Measurements from ENCODE around the gene QRFP.

QRFP gene

GRCh38 chr9:130933114-130934046, 36.8 kb upstream of the QRFP start:
- DNase-seq: no peak

DNA sequence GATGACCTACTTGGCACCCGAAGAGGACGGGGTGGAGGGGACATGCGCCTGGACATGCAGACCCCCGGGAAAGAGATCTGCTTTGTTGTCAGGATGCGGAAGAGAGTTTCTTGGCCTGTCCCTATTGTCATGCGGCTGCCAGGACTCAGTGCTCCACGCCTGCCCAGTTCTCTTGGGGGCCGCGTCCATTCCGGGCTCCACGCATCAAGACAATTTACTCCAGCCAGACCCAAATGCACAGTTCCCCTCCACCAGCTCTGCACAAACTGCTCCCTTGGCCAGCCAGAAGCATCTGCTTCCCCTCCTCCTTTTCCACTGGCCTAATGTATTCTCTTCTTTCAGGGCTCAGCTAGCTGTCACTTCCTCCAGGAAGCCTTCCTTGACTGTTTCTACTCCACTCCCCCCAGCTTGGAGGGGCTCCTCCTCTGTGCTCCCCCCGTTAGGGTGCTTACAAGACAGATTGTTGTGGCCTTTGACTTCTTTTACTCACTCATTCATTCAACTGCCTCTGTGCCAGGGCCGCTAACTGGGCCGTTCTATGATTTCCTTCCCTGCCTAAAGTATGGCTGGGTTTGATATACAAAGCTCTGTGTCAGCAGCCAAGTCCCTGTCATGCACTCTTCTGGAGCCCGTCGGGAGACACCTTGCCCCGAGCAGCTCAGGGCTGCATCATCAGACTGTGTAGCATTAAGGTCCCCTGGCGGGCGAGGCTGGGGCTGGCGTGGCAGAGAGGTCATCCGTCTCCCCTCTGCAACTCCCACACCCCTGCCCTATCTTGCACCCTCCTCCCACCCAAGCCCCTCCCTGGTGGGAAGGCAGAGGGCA, 35.9 kb upstream of the QRFP start:
- no peak for DNase-seq

DNA sequence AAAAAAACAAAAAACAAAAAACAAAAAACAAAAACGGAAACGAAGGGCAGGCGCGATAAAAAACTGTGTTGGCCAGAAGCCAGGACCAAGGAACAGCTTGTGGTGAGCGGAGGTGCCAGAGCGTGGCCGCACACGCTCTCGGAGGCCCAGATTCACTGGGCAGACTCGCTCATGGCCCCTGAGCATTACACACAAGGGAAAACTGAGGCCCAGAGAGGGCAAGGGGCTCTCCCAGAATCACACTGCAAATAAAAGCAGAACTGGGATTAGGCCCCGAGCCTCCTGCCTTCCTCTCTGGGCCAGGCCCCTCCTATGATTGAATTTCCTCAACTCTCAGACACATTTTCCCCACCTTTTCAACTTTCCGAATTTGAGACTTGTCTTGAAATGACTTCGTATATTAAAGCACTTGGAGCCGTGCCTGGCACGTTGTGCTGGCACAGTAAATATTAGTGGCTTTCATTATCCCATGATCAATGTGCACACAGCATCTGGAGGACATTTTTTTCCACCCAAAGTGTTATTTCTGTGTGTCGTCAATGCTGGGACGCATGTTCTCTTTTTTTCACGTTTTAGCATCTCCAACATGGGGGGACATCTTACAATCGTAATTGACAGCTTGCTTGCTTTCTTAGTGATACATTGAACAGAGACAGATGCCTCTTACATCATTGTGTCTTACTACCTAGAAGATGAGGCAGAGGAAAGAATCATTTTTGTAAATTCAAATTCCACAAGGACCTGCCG, 35.1 kb upstream of the QRFP start:
- no peak for DNase-seq

DNA sequence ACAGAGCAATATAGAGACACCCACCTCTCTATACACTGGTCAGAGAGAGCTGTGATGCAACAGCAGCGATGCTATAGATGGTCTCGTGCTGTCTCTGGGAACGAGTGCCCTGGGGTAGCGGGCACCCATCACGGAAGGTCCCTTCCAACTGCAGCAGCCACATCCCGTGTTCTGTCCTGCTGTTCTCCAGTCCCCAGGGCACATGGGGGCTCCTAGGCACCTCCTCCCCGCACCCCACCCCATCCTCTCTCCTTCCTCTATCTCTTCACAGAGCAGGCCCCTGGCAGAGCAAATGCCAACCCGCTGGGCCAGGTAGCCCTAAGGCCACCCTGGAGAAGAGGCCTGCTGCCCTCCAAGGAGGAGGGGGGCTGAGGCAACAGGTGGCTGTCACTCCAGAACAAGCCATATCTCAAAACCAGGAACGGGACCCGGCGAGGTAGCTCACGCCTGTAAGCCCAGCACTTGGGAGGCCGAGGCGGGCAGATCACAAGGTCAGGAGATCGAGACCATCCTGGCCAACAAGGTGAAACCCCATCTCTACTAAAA, 34.3 kb upstream of the QRFP start:
- DNase-seq: no peak

- DNase-seq: no peak
Observed at GRCh38 chr9:130930132-130930803, 33.7 kb upstream of the QRFP start.

- DNase-seq: no peak
Observed at GRCh38 chr9:130929571-130930038, 33.0 kb upstream of the QRFP start.

DNA sequence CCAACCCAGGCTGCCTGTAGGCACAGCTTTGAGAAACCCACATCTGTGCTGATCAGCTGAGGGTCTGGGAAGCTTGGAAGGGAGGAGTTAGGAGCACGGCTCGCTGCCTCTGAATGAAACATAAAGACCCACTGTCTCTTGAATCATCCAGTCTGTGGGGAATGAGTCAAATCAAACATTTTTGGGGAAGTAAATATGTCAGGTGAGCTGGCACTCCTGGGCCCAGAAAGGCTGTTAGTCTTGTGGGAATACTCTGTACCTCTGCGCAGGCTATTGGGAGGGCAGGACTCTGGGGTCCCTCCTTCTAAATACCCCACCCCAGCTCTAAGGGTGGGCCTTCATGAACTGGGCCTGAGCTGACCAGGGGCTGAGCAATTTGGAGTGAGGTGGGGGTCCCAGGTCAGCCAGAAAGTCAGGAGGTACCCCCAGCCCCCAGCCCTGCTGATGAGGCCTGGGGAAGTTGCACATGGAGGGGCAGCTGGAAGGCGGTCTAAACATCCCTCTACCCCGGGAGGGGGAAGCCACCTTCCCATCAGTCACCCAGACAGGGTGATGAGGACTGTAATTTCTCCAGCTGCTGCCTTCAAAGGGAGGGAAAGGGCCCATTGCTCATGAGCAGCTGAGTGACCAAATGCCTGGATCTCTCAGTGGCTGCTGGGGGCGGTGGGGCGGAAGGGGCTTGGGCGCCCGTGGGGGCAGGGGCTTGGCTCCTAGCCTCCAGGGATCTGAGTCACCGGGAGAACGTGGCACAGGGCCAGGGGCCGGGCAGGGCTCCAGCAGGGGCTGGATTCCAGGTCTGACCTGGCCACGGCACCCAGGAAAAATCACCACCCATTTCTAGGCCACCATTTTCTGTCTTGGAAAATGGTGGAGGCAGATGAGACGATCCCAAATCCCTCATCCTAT, 31.6 kb upstream of the QRFP start:
- DNase-seq: no peak

DNA sequence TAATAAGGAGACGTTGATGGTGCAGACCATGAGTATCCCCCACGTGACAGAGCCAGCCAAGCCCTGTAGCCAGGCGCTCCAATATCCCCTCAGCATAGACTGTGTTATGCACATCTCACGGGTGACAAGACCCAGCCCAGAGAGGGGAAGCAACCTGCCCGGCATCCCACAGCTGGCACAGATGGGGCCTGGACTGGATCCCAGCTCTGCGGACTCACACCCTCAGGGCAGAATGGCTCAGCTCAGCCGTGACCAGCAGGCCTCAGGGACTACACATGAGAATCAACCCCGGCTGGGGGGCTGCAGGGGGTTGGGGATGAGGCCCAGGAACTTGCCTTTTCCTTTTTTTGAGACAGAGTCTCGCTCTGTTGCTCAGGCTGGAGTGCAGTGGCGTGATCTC, 30.7 kb upstream of the QRFP start:
- DNase-seq: no peak

GRCh38 chr9:130925050-130925678, 28.6 kb upstream of the QRFP start:
- DNase-seq: no peak

DNA sequence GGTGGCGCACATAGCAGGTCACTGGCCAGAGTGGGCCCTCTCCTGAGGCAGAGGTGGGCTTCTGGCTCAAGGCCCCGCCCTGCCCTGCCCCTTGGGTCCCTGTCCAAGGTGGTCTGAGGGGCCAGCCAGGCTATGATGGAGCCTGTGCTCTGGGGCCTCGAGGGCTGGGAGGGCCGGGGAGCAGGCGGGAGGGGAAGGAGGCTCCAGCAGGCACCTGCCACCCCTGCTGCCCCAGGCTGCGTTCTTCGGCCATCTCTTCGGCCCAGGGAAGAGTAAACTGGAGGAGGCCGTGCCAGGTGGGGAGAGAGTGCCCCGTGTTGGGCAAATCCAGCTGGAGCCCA, 27.8 kb upstream of the QRFP start:
- no peak for DNase-seq

- no peak for DNase-seq
Observed at GRCh38 chr9:130923611-130924447, 27.2 kb upstream of the QRFP start.

DNA sequence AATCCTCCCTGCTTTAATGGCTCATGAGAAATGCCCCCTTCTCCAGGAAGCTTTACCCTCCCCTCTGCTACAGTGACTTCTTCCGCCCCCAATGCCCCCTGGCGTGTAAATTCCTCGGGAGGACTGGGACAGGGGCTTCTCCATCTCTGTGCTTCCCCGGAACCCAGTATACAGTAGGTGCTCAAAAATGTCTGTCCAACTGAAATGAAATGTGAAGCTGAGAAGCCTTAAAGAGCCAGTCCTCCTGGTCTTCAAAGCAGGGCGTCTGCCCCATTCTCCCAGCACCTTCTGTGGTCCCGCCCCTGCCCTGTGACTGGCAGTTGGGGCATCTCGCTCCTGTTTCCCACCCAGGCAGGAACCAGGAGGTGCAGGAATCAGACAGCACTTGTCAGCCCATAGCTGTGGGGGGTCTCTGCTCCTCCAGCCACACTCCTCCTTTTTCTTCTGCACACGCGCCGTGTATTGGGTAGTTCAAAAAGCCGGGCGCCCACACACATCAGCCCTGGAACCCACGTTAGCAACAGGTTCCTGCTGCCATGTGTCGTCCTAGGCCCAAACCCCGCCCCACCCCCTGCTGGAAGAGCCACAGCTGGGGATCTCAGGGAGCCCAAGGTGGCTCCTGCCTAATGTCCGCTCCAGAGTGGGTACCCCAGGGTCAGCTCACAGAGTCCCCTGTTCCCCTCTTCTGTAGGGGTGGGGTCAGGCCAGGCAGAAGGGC, 26.4 kb upstream of the QRFP start:
- no peak for DNase-seq

DNA sequence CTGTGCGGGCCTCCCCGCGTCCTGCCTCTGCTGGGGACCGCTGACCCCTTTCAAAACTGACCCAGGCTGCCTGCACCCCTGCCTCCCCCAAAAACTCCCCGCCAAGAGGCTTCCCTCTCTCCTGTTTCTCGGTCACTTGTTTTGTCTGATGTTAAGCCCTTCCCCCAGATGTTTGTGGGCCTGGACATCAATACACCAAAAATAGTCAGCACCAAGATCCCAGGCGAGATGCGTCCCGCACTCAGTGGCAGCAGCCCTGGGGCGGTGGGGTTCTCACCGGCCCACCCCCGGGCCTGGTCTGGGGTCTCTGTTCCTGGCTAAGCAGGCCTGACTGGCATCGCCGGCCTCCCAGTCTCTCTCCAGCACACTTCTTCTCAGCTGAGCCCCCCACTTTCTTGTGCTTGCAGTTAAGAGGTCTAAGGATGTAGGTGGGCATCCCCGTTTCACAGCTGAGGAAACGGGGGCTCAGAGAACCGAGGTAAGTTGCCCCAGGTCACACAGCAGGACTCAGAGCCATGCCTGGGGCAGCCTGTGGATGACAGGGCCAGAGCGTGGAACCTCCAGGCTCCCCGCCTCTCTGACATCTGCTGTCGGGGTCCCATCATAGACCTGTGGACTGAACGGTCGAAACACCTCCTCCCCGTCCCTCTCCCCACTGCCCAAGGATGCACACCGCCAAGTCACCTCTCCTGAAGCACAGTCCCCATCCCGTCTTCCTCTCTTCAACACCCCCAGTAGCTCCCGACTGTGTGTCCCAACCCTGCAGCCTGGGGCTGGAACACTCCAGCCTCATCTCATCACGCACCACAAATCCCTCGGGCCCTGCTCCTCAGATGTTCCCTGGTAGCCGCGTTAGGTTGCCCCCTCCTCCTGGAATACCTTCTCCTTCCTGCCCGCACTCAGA, 25.6 kb upstream of the QRFP start:
- DNase-seq: no peak

GRCh38 chr9:130921300-130921988, 24.8 kb upstream of the QRFP start:
- no peak for DNase-seq

- DNase-seq: no peak
Observed at GRCh38 chr9:130920762-130921299, 24.2 kb upstream of the QRFP start.

- DNase-seq: no peak
Observed at GRCh38 chr9:130920233-130920632, 23.6 kb upstream of the QRFP start.

GRCh38 chr9:130919559-130920145, 23.0 kb upstream of the QRFP start:
- no peak for DNase-seq
